GM18868 (cell line): ENCODE measurements around the gene DEAF1.
"Not testable (repeated sequence)": the region's sequence is repeated elsewhere in the genome, so short reads cannot be mapped to it uniquely, and the experiment has no call there.

ENCODE experiments used
- ATAC-seq: cut with Tn5 transposase; IDR thresholded peaks from one replicate; pipeline ENCODE4 v1.9.1; 2021; ENCODE audit warnings: mild to moderate bottlenecking, moderate library complexity; ENCODE audit not compliant: unreplicated experiment

The DEAF1 gene

DNA sequence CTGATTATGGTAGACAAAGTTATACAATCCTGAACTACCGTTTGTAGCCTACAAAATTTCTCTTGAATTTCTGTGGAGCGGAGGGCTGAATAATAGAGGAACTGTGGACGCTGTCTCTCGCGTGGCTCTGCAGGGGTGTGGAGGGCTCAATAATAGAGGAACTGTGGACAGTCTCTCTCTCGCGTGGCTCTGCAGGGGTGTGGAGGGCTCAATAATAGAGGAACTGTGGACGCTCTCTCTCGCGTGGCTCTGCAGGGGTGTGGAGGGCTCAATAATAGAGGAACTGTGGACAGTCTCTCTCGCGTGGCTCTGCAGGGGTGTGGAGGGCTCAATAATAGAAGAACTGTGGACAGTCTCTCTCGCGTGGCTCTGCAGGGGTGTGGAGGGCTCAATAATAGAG, 41.9 kb downstream of the DEAF1 start:
- ATAC-seq: not testable (repeated sequence)

- ATAC-seq: no peak
Observed at GRCh38 chr11:650482-650881, 44.5 kb downstream of the DEAF1 start.

DNA sequence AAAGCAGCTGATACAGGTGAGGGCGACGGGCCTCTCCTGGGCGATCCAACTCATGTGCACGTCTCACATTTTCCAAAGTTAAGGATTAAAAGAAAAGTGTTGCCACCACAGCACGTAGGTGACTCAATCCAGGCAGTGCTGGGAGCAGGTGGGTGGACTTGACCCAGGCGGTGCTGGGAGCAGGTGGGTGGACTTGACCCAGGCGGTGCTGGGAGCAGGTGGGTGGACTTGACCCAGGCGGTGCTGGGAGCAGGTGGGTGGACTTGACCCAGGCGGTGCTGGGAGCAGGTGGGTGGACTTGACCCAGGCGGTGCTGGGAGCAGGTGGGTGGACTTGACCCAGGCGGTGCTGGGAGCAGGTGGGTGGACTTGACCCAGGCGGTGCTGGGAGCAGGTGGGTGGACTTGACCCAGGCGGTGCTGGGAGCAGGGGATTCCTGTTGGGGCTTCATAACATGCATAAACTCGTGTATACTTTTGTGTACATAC, 47.3 kb downstream of the DEAF1 start:
- not testable (repeated sequence) for ATAC-seq

GRCh38 chr11:646214-646613, 48.8 kb downstream of the DEAF1 start:
- ATAC-seq: no peak

DNA sequence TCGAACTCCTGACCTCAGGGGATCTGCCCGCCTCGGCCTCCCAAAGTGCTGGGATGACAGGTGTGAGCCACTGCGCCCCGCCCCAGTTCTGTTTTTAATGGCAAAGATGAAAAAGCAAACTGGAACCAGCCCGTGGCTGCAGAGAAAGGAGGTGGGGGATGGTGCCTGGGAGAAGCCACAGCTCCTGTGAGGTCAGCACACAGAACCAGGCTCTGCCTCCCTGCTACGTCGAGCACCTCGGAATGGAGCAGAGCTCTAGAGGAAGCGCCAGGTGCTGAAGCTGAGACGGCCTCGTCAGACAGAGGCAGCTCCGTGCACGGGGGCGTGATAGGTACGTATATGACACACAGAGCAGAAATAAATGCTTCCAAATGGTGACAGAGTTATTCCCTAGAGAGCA, 49.5 kb downstream of the DEAF1 start:
- no peak for ATAC-seq

GRCh38 chr11:643849-644738, 50.9 kb downstream of the DEAF1 start:
- ATAC-seq: no peak

DNA sequence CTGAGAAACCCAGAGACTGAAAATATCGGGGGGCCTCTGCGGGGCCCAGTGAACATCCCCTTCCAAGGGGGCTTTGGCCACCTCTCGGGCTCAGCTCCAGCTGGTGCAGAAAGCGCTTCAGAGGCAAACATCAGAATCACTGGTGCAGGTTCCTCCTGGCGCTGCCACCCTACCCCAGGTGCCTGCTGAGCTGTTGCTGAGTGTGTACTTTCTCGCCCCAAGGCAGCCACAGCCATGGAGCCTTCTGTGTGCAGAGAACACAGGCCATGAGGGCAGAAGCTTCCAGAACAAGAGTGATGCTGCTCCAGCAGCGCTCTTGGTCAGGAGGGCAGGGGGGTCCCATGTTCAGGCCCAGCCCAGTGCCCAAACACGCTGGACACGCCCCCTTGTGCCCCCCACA, 51.7 kb downstream of the DEAF1 start:
- ATAC-seq: no peak

- no peak for ATAC-seq
Observed at GRCh38 chr11:641806-642370, 53.1 kb downstream of the DEAF1 start.

- no peak for ATAC-seq
Observed at GRCh38 chr11:640021-640706, 54.9 kb downstream of the DEAF1 start.

- ATAC-seq: no peak
Observed at GRCh38 chr11:639332-639955, 55.6 kb downstream of the DEAF1 start.

DNA sequence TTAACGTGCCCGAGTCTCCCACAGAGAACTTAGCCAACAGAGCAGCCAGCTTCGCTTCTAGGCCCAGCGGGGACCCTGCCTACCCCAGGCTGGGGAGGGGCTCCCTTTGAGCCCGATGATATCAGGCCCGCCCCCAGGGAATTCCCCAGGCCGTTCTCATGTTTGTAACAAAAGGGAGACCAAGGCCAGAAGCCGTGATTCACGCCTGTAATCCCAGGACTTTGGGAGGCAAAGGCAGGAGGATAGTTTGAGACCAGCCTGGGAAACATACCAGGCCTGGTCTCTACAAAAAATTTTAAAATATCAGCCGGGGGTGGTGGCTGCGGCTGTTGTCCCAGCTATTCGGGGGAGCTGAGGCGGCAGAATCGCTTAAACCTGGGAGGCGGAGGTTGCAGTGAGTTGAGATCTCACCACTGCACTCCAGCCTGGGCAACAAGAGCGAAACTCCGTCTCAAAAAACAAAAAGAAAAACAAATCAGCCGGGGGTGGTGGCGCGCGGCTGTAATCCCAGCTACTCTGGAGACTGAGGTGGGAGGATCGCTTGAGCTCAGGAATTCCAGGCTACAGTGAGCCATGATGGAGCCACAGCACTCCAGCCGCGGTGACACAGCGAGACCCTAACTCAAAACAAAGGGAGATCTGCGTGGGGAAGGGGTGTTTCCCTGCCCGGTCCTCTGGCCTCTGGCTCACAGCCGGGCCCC, 56.2 kb downstream of the DEAF1 start:
- ATAC-seq: no peak

GRCh38 chr11:637593-638521, 57.2 kb downstream of the DEAF1 start:
- ATAC-seq: no peak

DNA sequence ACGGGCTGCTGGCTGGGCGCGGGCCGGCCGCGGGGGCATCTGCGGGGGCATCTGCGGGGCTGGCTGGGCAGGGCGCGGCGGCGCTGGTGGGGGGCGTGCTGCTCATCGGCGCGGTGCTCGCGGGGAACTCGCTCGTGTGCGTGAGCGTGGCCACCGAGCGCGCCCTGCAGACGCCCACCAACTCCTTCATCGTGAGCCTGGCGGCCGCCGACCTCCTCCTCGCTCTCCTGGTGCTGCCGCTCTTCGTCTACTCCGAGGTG, 57.8 kb downstream of the DEAF1 start:
- no peak for ATAC-seq

DNA sequence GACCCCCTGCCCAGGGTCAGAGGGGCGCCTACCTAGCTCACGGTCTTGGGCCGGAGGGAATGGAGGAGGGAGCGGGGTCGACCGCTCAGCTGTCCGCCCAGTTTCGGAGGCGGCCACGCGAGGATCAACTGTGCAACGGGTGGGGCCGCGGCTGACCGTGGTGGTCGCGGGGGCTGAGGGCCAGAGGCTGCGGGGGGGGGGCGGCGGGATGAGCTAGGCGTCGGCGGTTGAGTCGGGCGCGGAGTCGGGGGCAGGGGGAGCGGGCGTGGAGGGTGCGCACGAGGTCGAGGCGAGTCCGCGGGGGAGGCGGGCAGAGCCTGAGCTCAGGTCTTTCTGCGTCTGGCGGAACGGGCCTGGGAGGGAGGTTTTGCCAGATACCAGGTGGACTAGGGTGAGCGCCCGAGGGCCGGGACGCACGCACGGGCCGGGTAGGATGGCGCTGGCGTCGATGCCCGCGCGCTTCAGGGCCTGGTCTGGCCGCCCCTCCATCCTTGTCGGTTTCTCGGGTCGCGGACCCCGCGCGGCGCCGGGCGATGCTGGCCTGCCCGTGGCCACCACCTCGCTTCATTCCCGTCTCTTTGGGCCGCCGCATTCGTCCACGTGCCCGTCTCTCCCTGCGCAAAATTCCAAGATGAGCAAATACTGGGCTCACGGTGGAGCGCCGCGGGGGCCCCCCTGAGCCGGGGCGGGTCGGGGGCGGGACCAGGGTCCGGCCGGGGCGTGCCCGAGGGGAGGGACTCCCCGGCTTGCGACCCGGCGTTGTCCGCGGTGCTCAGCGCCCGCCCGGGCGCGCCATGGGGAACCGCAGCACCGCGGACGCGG, 58.3 kb downstream of the DEAF1 start, which contains the start of gene DRD4:
Gene DRD4 (plus strand): TSS at position 759 of the 822 bp plus-strand sequence. CDS start 36 bp downstream, at position 795.
- ATAC-seq: no peak

DNA sequence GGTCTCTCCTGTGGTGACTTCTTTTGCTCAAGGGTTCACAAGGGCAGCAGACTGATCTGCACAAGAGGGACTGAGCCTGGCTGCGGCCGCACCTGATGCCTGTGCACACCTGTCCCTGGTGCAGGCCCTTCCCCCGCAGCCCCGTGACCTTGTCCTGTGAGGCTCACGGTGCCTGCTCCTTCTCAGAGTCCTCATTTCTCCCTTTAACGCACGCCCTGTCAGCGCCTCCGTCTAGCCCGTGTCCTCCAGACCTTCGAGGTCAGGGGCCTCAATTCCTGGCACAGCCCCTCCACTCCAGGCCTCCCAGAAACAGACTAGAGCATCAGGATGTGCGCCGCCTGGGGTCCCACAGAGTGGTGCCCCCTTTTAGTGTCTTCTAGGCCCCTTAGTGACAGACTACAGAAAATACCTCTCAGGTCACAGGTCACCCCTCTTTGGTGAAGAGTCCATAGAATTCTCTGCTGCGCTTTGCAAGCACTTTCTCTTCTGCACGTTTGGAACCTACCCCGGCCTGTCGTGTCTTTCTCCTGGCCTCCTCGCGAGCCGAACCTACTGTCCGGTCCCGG, 59.0 kb downstream of the DEAF1 start:
- no peak for ATAC-seq

DNA sequence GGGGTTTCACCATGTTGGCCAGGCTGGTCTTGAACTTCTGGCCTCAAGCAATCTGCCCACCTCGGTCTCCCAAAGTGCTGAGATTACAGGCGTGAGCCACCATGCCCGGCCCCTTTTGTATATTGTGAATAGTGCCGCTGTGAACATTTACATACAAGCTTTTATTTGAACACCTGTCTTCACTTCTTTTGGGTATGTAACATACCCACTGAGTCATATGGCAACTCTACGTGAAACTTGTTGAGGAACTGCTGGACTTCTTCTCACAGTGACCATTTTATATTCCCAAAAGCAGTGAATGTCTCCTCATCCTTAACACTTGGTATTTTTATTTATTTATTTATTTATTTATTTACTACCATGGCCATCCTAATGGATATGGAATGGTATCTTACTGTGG, 64.2 kb downstream of the DEAF1 start:
- ATAC-seq: no peak

DNA sequence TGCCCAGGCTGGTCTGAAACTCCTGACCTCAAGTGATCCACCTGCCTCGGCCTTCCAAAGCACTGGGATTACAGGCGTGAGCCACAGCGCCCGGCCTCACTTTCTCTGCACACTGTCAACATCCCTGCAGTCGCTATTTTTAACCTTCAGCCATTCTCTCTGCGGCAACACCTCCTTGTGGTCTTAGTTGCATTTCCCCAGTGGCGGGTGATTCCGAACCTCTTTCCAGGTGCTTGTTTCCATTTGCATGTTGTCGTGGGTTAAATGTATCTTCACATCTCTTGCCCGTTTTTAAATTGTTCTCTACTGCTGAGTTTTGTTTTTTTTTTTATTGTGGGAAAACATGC, 65.8 kb downstream of the DEAF1 start:
- no peak for ATAC-seq

DNA sequence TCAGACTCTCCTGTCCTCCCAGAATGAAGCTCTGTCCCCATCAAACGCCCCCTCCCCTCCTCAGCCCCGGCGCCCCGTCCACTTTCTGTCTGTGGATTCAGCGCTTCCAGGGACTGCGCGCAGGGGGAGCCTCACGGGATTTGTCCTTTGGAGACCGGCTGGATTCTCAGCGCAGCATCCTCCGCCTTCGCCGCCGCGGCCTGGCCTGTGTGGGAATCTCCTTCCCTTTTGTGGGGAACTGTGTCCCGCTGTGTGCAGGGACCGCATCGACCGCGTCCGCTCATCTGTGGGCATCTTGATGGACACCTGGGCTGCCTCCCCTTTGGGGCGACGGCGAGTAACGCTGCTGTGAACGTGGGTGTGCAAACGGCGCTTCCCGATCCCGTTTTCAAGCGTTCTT, 67.0 kb downstream of the DEAF1 start:
- ATAC-seq: no peak

DNA sequence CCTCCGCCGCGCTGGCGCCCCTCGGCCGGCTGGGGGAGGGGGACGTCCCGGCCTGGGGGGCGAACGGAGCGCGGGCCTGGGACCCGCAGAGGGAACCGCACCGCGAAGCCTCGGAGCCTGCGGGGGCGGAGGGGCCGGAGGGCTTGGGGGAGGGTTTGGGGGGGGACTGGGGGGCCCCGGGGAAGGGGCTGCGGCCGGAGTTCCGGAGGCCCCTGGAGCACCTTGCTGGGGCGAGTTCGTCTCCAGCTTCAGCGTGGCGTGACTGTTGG, 67.8 kb downstream of the DEAF1 start:
- ATAC-seq: no peak
